Suppressor macrophage treated with lipopolysaccharide for 1 hour (primary cell): ENCODE results near the gene ADAR.
"Not testable (repeated sequence)": the region's sequence is repeated elsewhere in the genome, so short reads cannot be mapped to it uniquely, and the experiment has no call there.

Experiments
- DNase-seq, 3 donors: peaks; one replicate each; pipeline ENCODE4 v3.0.0-alpha.2; 2020 to 2022

Gene ADAR, protein sequence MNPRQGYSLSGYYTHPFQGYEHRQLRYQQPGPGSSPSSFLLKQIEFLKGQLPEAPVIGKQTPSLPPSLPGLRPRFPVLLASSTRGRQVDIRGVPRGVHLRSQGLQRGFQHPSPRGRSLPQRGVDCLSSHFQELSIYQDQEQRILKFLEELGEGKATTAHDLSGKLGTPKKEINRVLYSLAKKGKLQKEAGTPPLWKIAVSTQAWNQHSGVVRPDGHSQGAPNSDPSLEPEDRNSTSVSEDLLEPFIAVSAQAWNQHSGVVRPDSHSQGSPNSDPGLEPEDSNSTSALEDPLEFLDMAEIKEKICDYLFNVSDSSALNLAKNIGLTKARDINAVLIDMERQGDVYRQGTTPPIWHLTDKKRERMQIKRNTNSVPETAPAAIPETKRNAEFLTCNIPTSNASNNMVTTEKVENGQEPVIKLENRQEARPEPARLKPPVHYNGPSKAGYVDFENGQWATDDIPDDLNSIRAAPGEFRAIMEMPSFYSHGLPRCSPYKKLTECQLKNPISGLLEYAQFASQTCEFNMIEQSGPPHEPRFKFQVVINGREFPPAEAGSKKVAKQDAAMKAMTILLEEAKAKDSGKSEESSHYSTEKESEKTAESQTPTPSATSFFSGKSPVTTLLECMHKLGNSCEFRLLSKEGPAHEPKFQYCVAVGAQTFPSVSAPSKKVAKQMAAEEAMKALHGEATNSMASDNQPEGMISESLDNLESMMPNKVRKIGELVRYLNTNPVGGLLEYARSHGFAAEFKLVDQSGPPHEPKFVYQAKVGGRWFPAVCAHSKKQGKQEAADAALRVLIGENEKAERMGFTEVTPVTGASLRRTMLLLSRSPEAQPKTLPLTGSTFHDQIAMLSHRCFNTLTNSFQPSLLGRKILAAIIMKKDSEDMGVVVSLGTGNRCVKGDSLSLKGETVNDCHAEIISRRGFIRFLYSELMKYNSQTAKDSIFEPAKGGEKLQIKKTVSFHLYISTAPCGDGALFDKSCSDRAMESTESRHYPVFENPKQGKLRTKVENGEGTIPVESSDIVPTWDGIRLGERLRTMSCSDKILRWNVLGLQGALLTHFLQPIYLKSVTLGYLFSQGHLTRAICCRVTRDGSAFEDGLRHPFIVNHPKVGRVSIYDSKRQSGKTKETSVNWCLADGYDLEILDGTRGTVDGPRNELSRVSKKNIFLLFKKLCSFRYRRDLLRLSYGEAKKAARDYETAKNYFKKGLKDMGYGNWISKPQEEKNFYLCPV

DNA sequence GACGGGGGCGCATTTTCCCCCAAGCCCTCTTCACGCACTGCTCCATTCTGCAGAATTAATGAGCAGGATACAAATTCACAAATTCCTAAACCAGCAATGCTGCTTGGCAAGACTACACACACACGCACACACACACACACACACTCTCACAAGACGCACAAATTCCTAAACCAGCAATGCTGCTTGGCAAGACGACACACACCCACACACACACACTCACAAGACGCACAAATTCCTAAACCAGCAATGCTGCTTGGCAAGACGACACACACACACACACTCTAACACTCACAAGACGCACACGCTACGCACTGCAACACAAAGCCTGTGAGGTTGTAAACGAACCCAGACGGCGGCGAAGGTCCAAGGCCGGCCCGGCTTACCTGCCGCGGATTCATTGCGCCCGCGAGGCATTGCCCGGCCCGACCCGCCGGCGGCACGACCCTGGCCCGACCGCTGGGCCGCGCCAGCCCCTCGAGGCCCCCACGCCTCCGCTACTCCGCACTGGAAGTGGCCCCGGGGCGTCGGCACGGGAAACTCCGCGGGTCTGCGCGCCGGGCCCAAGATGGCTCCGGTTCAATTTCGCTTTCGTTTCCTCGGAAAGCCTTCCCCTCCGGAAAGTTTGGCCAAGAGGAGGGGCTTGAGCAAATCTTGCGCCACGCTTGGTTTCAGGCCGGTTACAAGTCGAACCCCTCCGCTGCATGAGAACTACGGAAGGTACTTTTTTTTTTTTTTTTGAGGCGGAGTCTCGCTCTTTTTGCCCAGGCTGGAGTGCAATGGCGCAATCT is at the start of gene ADAR:
Gene ADAR (minus strand): TSS at position 578 of the 788 bp plus-strand sequence. CDS start 180 bp downstream, at position 398.
- peak; percentile 98 to 100 (median 99) for DNase-seq

DNA sequence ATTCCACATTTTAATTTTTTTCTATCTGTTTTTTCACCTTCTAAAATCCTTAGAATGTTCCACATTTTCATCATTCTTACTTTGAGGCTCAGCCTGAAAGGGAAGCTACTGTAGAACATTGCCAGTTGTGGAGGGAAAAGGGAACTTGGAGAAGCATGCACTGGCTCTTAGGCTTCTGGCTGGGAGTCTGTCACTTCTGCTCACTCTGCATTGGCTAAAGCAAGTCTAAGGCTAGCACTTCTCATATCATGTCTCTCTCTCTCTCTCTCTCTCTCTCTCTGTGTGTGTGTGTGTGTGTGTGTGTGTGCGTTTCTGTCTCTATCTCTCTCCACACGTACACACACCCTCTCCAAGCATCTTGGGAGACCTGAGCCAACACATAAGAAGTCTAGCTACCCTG is 49.6 kb upstream of the ADAR start:
- peak; percentile 47 to 58 (median 52) for DNase-seq

DNA sequence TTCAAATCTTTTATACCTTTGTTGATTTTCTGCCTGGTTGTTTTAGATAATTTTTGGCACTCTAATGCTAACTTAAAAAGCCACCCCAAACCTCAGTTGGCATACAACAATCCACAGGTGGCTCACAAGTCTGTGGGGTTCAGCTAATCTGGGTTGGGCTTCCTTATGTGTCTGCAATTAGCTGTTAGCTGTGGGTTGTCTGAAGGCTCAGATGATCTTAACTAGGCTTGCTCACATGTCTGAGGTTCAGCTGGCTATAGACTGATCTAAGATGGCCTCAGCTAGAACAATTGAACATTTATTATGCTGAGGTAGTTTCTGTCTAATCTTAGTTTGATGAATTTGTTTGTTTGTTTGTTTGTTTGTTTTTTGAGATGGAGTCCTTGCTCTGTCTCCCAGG is 44.9 kb upstream of the ADAR start:
- DNase-seq: no peak

DNA sequence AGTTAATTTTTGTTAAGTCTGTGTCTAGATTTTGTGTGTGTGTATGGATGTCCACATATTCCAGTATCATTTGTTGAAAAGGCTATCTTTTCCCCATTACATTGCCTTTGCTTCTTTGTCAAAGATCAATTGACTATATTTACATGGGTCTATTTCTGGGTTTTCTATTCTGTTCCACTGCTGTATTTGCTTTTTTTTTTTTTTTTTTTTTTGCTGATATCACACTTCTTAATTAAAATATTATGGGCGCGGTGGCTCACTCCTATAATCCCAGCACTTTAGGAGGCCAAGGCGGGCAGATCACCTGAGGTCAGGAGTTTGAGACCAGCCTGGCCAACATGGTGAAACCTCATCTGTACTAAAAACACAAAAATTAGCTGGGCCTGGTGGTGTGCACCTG is 36.7 kb upstream of the ADAR start:
- not testable (repeated sequence) for DNase-seq

DNA sequence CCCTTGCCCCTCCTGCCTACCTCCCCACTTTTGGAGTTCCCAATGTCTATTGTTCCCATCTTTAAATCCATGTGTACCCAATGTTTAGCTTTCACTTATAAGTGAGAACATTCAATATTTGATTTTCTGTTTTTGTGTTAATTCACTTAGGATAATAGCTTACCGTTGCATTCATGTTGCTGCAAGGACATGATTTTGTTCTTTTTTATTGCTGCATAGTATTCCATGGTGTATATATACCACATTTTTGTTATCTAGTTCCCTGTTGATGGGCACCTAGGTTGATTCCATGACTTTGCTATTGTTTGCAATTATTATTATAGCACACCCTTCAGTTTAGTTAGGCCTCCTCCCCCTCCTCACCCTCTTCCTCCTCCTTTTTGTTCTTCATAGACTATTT is 33.5 kb upstream of the ADAR start:
- no peak for DNase-seq

DNA sequence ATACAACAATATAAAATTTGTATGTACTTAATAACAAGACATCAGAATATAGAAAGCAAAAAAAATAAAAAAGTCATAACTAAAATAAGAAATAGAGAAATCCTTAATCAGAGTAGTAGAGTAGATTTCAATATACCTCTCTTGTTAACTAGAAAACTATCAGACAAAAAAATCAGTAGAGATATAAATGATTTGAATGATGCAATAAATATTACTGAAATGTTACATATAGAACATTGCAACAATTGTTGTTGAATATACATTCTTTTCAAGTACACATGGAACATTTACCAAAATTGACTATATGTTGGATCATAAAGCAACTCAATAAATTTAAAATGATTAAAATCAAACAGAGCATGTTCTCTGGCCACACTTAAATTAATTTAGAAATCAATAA is 31.9 kb upstream of the ADAR start:
- DNase-seq: no peak

DNA sequence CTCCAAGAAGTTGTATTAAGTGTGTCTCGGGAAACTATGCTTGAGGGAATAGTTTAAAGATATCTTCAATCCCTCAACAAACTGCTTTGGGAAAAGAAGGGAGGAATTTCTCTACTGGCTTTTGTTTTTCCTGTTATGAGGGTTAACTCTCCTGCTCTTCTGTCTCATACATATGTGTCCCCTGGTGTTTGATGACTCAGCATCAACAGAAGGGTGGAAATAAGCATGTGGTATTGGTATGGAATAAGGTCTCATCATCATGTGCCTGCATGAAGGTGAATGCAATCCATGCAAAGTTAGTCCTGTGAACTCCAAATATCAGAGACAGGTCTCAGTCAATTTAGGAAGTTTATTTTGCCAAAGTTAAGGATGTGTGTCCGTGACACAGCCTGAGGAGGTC is 27.2 kb upstream of the ADAR start:
- DNase-seq: no peak

DNA sequence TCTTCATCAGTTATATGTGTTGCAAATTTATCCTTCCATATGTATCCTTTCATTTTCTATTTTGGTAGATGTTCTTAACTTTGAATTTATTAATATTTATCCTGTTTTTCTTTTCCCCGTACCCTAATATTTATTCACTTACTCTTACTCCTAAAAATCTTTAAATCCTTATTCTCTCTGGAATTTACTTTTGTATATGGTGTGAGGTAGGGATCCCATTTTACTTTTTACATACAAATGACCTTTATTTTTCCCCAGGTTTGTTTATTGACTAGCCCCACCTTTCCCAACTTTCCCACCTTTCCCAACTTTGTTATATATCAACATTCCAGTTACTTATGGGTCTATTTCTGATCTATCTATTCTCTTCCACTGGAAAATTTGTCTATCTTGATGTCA is 21.7 kb upstream of the ADAR start:
- no peak for DNase-seq

DNA sequence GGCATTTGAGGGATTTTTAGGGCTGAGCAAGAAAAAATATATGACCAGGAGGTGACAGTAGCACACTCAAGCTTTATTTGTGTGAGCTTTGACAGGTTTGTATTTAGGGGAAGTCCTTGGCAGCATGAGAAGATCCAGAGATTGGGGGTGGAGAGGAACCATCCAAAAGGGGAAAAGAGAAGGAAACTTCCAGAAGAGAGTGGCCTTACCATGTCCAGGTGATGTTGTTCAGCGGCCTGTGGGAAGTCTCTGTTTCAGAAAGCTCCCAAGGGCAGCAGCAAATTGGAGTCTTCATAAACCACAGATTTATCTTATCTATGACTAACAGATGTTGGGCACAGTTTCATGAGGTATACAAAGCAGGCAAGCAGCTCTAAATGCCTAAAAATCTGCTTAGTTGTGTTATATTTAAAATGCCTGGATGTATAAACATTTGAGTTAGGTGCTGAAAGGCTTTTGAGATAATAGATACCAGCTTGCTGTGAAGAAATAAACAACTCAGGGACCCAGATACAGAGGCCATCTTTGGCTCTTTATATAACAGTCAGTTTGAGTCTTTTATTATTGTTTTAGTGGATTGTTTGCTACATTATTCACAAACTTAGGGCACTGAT is 21.2 kb upstream of the ADAR start:
- peak in 2 of 3 donors; percentile 28 to 41 for DNase-seq

DNA sequence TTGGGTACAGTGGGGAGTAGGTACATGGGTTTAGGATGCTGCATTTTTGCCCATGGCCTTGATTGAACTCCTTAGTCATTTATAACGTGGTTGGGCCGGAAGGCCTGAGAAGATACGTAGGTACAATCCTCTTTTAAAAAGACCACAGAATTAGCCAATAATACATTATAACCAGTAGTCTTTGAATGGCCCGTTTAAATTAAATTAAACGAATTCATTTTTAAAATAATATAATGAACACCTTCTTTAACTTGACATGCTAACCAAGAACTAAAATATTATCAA is 20.1 kb upstream of the ADAR start:
- no peak for DNase-seq

DNA sequence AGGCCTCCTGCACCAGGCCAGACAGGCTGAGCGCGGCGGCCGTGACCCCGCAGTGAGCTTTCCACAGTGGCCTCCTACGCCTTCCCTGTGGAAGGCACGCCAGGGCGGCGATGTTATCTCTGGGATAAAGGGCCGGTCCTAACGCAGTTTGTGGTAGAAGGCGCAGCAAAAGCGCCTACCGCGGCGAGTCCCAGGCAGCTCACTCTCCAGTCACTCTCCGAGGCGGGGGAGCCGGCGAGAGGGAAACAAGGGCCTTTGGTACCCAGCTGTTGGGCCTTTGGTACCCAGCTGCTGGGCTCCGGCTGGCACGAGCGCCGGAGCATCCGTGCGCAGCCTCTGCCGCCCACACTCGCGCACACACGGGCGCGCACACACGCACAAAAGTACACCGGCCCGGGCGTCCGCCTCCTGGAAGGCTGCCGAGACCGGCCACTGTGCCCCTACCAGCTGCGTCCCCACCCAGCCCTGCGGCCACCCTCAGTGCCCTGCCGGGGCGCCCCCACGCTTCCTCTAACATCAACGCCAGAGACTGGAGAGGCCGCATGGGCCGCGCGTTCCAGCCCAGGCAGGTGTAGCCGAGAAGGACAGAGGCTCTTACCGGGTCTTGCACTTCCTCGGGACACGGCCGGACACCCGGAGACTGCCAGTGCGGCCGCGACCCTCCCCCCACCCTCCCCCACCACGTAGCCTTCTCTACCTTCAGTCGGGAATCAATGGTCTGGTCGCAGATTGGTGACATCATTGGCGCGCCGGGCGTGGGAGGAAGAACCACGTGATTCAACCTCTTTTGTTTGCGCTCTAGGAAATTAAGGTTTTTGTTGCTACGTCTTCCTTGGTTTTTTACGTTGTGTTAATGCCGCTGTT is 19.5 kb upstream of the ADAR start:
- peak; percentile 88 to 94 (median 93) for DNase-seq

DNA sequence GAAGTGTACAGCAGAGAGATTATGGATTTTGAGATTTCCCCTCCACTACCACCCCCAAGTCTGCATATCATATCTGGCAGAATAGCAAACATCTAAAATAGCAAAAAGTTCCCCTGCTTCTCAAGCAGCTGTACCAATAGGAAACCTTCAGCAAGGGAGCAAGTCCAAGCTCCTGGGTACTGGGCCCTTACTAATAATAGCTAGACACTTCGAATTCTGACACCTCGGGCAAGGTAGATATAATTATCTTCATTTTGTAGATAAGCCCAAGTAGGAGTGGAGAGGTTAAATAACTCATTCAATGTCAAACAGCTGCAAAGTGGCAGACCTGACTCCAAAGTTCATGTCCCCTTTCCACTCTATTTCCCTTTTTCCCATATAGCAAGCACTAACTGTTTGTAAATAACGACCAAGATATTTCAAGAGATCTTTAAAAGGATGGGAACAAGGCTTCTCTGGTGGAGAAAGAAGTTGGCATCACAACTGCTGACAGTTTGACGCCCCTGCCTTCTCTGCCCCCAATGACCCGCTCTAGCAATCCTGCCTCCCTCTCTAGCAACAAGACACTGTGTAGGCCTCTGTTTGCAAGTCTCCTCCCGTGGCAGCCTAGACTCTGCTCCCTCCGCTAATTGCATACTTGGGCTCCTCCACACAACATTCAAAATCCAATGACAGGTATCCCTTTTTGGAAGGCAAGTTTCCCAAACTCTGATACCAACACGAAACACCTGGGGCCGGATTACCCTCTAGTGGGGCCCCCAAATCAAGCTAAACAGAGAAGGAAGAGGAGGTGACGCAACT is 18.7 kb upstream of the ADAR start:
- DNase-seq: no peak

DNA sequence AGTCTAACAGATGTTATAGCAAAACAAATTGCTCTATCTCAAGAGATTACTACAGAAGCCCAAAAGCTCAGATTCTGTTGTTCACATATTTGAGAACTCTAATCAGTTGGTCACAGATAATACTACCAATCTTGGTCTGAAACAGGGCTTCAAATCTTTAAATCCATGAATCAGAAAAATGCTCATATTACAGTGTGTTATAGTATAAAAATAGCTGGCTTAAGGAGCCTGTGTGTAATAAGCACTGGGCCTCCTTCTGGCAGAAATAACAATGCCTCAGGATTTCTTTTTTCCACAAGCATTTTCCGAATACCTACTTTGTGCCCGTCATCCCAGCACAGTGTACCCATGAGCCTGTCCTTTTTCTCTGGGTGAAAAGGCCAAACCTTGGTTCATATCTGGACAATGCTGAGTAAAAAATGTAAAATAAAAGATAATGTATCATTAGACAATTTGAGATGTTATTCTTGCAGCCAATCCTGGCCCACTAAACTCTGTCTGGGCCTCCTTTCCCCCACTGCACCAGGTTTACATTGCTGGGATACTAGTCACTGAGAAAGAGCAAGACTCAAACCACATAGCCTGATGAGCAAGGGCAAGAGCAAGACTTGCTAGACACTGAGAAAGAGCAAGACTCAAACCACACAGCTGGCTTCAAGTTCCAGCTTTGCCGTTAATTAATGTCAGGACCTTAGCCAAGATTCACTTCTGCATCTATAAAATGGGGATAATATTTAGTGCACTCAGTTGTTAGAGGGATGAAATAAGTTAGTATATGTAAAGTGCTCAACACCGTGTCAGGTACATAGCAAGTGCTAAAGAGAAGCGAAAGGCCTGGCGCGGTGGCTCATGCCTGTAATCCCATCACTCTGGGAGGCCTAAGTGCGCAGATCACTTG is 17.0 kb upstream of the ADAR start:
- DNase-seq: no peak

DNA sequence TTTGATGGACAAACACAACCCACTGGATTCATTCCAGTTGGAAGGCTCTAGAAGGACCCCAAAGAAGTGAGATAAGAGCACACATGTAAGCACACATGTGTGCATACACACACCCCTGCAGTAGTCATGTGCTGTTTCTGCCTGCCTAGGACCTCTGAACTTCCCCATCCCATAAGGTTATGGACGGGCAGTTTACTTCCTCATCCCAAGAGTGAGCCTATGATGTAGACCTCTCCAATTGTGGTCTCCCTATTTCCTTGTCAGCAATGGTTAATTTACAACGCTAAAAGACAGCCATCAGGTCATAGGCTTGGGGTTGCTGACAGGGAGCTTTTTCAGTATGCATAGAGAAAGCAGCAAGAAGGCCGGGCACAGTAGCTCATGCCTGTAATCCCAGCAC is 15.4 kb upstream of the ADAR start:
- peak; percentile 74 to 77 (median 74) for DNase-seq

DNA sequence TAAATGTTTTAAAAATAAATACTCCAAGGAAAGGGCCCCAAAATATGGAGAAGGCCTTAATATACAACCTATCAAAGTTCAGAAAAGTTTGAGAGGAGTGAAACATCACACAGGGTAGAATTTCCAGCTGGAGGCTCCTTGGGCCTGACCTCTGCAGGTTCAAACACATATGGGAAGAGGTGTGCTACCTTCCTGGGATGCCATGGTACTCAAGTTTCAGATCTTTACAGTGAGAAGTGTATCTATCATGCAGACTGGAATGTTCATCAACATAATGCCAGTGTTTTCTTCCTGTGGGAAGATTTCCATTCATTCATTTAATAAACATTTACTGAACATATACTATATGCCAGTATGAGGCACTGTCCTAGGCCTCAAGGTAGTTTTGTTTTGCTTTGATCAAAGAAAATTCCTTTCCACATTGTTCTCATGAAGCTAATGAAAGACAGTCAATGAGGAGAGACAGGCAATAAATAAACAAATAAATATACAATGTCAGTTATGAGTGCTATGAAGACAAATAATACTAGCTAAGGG is 14.6 kb upstream of the ADAR start:
- DNase-seq: no peak

DNA sequence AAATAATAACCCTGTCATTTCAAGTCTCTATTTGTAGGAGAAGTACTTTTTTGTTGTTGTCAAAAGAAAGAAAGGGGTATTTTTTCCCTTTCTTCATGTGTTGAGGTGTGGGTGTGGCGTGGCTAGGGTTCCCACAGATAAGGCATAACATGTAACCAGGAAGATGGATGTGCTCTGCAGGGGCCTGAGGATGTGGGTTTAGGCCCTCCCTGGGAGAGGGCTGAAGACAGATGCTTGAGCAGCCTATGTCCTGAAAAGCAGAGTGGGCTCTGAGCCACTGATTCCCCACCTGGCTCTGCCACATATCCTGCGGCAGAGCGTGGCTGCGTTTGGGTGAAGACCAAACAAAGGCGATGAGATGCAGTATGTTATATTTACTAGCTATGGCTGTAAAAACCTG is 13.9 kb upstream of the ADAR start:
- DNase-seq: no peak

DNA sequence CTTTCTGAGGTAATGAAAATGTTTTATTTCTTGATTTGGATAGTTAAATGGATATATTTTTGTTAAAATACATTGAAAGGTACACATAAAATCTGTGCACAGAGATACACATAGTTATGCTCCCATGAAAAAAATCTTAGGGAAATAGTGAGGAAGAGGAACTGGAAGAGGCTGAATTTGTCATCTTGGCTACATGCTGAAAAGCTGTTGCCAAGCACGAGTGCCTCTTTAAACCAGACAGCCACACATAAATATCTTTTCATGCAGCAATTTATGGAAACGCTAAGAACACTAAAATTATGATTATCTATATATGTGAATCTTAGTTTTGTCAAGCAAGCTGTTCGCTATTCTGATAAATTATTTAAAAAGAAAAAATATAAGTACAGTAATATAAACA is 12.8 kb upstream of the ADAR start:
- DNase-seq: peak; percentile 21 to 49 (median 47)

DNA sequence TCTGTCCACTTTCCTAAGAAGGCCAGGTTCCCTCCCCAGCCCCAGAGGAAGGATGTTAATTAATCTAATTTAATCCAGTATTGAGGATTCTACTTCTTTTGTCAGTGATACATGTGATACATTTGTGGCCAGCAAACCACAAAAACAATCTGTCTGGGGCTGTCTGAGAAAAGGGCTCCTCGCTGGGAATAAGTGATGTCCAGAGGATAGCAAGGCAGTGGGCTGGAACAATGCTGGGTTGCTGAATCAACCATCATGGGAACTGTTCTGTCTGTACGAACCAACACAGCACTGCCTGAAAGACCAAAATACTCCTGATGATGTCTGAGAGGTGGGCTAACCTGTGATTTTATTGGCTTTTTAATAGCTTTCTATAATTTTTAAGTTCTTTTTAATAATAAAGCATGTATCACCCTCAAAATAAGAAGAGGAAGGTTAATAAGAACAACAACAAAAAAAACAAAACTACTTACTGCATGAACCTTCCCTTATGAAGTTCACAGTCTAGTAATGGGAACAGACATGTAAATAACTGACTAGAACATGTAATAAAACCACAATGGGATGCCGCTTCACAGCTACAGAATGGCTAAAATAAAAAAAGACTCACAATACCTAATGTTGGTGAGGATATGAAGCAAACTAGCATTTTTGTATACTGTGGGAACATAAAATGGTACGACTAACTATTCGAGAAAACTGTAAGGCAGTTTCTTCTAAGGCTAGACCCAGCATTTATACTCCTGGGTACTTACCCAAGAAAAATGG is 11.4 kb upstream of the ADAR start:
- no peak for DNase-seq
